Fibroblast of the aortic adventitia (primary cell): ENCODE results near the gene INIP. TPM values are rescaled to one million over a fixed set of nuclear protein-coding genes. Genes with fewer than 3 reads are reported as not detected.

Experiments used
- DNase-seq: peaks from one replicate; pipeline ENCODE4 v3.0.0-alpha.2; 2010; ENCODE audit warnings: low read depth
- H3K4me3 ChIP-seq: 2 replicates; pipeline ENCODE4 v1.5.1; 2011; ENCODE audit warnings: low read depth, mild to moderate bottlenecking, control low read depth, low read length, moderate library complexity
- CTCF ChIP-seq: IDR thresholded peaks from 2 replicates; pipeline ENCODE4 v1.5.1; 2011; ENCODE audit warnings: mild to moderate bottlenecking, low read length, control low read depth, inconsistent platforms; ENCODE audit not compliant: insufficient read depth
- total RNA-seq: library from RNA; depleted of rRNA; stranded (reverse); fragments of >200 nt; gene quantifications from 2 replicates; pipeline ENCODE4 v1.2.3, GENCODE V29; 2012; ENCODE audit warnings: low replicate concordance

INIP gene
- total RNA-seq: 39.1 and 98.9 TPM in 2 replicates

GRCh38 chr9:112717661-112718331 is at the start of gene INIP:
INIP (minus strand) TSS chr9:112718117; CDS start chr9:112716485, 1,632 bp downstream.
- TF ChIP-seq CTCF: no peak
- DNase-seq: peak; percentile 94

GRCh38 chr9:112765281-112765680 is 47.4 kb upstream of the INIP start:
- no peak for DNase-seq
- no peak overlapping the region for H3K4me3 ChIP-seq
- no peak for TF ChIP-seq CTCF

More at GRCh38 chr9:112717661-112718331, at the start of gene INIP:
- peak within 1 kb of the TSS; percentile 95 for H3K4me3 ChIP-seq

GRCh38 chr9:112764837-112765236 is 46.9 kb upstream of the INIP start:
- H3K4me3 ChIP-seq: no peak overlapping the region
- TF ChIP-seq CTCF: no peak
- no peak for DNase-seq

- peak; percentile 62 for DNase-seq
- H3K4me3 ChIP-seq: no peak overlapping the region
- TF ChIP-seq CTCF: no peak
Observed at GRCh38 chr9:112764344-112764743, 46.4 kb upstream of the INIP start.

GRCh38 chr9:112762726-112763518 is 45.0 kb upstream of the INIP start:
- no peak overlapping the region for H3K4me3 ChIP-seq
- DNase-seq: no peak
- TF ChIP-seq CTCF: peak; percentile 2

GRCh38 chr9:112761912-112762655 is 44.2 kb upstream of the INIP start:
- TF ChIP-seq CTCF: no peak
- H3K4me3 ChIP-seq: no peak overlapping the region
- DNase-seq: no peak
